UCSD-AML1 (cell line): ENCODE data around the gene SLC43A3.
"Not testable (repeated sequence)": the region's sequence is repeated elsewhere in the genome, so short reads cannot be mapped to it uniquely, and the experiment has no call there.

Experiments
- DNase-seq: peaks from one replicate; lab custom pipeline; 2025; ENCODE audit not compliant: unreplicated experiment; lab: John Stamatoyannopoulos, UW

SLC43A3 gene

GRCh38 chr11:57460022-57460757 lies 33.3 kb upstream of the SLC43A3 start, which contains the start of gene RTN4RL2:
Gene RTN4RL2, plus strand, starts transcription at chr11:57460528. Its CDS starts 338 bp downstream, at chr11:57460866.
- peak; percentile 62 for DNase-seq

GRCh38 chr11:57459164-57460021 lies 32.5 kb upstream of the SLC43A3 start:
- DNase-seq, result peak; percentile 36

DNA sequence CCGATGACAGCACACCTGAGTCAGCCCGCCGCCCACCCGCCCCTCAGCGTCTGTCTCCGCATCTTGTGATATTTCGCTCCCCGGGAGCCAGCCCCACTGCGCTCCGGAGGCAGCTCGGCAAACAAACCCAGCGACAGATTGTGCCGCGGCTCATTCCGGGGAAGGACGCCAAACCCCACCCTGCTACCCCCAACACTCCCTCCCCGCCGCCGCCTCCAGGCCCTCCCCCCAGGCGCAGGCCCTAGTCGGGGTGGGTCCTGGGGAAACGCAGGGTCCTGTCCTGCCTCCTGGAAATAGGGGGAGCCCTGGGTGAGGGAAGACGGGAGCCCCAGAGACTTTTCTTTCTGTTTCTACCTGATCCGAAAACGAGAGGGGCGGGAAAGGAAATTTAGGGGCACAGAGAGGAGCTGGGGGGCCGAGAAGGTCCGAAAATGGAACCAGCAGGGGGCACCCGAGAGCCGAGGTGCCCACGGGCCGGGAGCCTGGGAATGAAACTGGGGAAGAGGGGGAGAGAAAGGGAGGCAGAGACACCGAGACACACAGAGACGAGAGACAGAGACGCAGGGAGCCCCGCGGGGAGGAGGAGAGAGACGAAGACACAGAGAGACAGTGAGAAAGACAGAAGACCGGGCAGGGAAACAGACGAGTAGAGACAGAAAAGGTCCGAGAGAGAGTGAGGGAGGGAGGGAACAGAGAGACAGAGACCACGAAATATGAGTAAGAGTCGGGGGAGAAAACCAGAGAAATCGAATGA lies 31.7 kb upstream of the SLC43A3 start:
- peak; percentile 55 for DNase-seq

GRCh38 chr11:57458060-57458409 lies 31.1 kb upstream of the SLC43A3 start:
- DNase-seq, result no peak

GRCh38 chr11:57457643-57458023 lies 30.7 kb upstream of the SLC43A3 start:
- DNase-seq, result no peak

- DNase-seq, result peak; percentile 80
Observed at GRCh38 chr11:57456960-57457642, 30.2 kb upstream of the SLC43A3 start.

DNA sequence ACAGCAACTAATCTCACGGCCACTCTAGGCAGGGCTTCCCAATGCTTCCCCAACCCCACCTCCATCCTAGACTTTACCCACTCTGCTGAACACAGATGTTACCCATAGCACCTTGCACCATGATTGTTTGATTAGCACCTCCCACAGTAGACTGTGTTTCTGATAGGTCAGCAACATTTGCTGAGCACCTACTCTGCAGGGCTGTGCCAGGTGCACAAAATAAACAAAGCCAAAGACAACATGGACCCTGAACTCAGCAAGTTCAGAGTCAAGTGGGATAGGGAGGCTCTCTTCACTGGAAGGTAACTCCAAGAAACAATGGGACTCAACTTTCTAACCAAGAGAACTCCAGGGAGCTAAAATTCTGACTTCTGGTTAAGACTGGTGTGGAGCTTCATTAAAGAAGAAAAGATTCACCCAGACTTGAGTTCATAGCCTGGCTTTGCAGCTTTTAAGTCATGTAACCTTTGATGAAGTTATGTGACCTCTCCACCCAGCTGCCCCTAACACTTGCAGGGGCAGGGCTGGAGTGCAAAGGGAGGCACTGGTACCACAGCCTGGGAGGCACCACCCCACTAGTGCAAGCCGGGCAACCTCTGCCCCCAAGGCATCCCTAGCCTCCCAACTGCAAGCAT lies 26.7 kb upstream of the SLC43A3 start:
- no peak for DNase-seq

GRCh38 chr11:57446055-57446454 lies 19.1 kb upstream of the SLC43A3 start:
- DNase-seq, result no peak

GRCh38 chr11:57445122-57445394 lies 18.1 kb upstream of the SLC43A3 start:
- DNase-seq, result not testable (repeated sequence)

DNA sequence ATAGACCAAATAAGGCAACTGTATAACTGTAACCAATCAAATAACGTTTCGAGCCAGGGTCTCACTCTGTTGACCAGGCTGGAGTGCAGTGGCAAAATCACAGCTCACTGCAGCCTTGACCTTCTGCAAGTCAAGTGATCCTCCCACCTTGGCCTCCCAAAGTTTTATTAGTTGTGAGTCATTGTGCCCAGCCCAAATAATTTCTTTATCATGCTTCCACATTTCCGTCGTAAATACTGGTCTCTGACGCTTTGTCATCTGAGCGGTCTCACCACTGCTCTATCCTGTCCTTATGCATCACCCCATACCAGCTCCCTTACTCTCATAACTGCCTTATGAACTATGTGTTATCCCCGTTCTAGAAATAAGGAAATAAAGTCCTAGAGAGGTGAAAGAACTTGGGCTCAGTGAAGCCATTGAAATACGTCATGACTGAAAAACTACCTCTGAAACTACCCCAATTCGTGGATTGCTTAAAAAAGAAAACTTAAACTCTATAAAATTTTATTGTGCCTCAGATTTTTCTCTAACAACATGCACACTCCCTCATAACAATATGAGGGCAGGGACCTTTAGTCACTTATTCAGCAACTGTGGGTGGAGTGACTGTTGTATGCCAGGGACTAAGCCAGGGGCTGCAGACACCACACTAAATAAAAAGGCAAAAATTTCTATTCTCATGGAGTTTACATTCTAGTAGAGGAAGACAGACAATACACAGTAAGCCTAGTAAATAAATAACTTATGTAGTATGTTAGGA lies 17.6 kb upstream of the SLC43A3 start:
- no peak for DNase-seq

GRCh38 chr11:57440744-57441414 lies 14.0 kb upstream of the SLC43A3 start:
- no peak for DNase-seq

- no peak for DNase-seq
Observed at GRCh38 chr11:57439786-57440185, 12.9 kb upstream of the SLC43A3 start.

- no peak for DNase-seq
Observed at GRCh38 chr11:57438345-57439285, 11.7 kb upstream of the SLC43A3 start.

DNA sequence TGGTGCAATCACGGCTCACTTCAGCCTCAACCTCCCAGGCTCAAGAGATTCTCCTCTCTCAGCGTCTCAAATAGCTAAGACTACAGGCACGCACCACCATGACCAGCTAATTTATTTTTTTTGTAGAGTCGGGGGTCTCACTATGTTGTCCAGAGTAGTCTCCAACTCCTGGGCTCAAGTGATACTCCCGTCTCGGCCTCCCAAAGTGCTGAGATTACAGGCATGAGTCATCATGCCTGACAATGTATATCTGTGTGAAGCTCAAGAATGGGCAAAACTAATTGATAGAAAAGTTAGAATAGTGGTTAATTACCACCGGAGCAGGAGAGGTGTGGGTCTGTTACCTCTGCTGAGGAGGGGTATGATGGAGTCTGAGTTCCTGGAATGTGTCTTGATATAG lies 9.1 kb upstream of the SLC43A3 start:
- no peak for DNase-seq

DNA sequence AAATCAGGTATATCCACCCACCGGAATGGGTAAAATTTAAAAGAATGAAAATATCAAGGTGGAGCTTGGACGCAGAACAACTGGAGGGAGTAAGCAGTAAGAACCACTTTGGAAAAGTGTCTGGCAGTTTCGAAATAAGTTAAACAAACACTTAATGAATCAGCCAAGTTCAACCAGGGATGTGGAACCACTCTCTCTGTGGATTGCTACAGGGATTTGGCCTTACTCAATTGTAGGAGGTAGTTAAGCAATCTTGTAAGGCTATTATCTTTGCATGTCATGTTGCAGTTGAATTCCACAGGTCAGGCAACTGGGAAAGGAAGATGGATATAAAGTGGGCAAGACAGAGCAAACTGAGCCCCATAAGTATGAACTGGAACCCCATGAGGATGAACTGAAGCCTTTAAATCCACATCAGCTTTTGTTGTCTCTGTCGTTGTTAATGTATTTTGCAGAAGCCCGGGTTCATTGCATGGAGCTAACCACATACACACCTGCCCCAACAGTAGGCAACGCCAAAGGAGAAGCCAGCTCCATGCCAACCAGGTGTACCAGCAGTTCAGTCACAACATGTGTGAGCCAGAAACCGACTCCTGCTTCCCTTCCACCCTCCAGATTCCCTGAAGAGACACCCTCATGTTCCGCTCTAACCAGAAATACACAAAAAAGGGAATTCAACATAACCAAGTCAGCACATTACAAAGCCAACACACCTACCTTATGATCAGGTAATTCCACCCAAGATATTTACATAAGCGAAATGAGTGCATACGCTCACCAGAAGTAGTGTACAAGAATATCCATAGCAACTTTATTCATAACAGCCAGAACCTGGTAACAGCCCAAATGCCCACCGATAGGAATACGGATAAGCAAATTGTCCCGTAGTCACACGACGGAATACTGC lies 8.0 kb upstream of the SLC43A3 start:
- DNase-seq, result no peak

GRCh38 chr11:57432714-57433163 lies 5.8 kb upstream of the SLC43A3 start:
- peak; percentile 87 for DNase-seq

GRCh38 chr11:57432149-57432561 lies 5.2 kb upstream of the SLC43A3 start:
- peak; percentile 73 for DNase-seq
